GM18519 (cell line): ENCODE measurements around the gene BCL2.

Experiments
- ATAC-seq: cut with Tn5 transposase; IDR thresholded peaks from one replicate; pipeline ENCODE4 v1.9.1; 2021; ENCODE audit warnings: mild to moderate bottlenecking, moderate library complexity; ENCODE audit not compliant: unreplicated experiment, low FRiP score

Gene BCL2

DNA sequence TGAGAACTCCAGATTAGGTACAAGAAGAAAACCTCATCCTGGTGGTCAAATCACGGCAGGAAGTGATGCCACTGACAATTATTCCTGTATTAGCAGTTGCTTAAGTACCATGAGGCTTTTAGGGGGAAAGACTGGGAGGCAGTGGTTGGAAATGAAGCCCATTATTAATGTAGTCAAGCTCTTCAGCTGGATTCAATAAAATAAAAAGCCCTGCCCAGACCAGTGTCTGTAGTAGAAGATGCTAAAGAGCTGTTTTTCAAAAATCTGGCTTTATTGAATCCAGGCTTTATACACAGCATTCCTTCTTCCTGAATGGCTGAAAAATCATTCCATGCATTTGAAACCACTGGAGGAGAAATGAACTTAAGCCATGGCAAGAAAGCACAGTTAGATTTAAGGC lies 155.2 kb downstream of the BCL2 start:
- no peak for ATAC-seq

DNA sequence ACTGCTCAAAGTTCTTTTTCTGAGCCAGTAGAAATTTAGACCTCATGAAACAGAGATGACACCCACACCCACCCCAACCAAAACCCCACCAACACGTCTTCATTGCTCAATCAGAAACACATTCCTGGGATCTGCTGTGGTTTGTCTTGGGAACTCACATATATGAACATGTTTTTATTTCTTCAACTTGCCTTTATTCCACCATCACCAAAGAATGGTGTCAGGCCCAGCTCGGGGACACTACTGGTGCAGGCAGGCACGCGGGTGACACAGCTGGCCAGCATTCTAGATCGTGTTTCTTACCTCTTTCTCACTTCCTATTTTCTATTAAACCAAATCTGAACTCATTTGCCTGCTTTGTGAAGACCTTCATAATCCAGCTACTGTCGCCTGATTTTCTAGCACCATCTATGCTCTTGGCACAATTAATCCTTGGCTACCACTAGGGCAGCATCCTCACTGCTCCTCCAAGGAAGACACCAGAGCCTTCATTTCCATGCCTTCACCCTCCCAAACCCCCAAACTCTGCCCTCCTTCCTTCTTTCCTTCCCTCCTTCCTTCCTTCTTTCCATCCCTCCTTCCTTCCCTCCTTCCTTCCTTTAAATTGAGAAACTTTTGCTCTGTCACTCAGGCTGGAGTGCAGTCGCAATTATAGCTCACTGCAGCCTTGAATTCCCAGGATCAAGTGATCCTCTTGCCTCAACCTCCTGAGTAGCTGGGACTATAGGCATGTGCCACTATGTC lies 157.1 kb downstream of the BCL2 start:
- ATAC-seq, result peak; percentile 20

DNA sequence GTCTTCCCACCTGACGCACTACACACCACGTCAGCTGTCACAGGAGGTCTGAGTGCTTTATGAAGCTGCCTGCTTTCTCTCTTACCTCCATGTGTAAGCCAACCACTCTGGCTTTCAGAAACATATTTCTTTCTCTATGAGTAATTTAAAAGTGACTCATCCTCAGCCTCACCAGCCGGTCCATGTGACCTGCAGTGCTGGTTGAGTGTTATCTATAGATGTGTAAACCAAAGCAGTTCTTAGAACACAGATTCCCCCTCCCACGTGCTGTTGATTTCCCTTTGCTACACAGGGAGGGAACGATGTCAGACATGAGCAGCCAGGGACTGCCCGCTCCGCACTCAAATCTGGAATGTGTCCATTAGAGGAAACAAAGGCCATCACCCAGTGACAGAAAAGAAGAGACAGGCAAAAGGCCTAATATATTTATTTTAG lies 157.8 kb downstream of the BCL2 start:
- ATAC-seq, result peak; percentile 59

DNA sequence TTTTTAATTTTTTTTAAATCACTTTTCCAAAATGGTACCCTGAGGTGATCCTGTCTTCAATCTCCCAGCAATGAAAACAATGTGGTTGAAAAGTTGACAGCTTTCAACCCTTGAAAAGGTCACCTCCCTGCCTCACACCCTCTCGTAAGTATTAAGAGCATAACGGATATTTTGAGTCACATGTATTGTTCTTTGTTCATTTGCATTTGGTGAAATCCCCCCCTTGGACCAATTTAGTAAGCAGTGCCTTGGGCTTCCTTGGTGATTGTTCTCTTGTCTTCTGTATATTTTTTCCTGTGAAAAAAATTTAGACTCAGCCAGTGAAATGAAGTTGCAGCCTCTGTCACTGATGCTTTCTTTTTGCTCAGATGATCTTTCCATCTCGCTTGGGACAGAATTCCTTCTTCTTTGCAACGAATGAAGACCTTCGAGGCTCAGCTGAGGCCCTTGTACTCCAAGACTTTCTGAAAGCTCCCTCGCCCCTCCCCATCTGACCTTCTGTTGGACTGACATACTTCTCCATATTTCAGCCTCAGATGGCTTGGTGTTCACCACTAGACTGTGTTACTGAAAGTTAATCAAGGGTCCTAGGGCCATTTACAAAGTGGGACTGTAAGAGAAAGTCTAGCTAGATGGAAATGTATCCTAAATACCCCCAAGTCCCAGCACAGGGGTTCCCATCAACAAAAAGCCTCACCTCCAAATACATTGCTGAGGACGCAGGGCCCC lies 158.4 kb downstream of the BCL2 start:
- ATAC-seq, result peak; percentile 14

DNA sequence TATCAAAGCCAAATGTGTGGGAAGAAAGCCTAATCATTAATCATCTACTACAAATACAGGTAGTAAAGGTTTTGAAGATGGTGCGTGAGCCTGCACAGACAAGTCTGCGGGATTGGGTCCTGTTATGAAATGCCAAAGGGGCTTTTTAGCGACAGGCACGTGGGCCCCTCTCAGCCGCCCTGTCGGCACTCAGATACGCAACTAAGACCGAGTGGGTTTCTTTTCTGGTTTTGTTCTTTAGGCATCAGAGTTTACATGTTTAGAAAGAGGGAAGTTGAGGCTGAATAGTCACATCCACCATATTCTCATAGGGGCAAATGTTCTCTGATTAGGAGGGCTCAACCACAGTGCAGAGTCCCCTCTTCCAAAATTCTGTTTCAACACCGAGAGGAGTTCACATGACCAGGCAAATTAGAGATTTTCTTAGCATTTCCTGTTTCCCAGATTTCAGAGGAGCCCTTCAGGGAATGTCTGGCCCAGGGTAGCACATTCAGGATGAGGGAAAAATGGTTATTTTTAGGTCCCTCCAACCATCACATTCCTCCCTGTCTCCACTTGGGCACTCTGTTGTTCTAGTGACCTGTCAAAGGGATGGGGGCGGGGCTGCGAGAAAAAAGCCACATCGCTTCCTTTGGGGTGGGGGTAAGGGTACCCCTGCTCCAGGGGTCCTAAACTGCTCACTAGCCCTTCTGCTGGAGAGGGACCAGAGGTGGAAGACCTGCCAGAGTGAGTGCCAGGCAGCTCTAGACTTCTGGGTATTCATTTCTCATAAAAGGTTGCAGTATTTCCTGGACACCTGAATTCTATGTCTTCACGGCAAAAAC lies 159.2 kb downstream of the BCL2 start:
- ATAC-seq, result no peak

DNA sequence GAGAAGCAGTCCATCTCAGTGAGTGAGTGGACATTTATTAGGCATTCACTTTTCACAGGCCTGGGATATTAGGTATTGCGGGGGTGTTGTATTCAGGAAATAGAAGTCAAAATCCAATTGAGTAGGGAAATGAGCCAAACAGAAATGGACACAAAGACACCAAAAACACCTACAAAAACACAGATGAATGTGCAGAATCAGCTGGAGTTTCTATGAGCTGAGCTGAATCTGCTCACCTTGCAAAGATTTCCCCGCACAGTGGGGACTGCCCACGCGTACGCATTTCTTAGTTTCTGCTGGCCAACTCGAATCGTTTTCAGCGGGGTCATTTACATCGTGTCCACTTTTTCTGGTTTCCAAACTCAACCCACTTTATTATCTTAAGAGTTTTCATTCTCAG lies 160.0 kb downstream of the BCL2 start:
- no peak for ATAC-seq

DNA sequence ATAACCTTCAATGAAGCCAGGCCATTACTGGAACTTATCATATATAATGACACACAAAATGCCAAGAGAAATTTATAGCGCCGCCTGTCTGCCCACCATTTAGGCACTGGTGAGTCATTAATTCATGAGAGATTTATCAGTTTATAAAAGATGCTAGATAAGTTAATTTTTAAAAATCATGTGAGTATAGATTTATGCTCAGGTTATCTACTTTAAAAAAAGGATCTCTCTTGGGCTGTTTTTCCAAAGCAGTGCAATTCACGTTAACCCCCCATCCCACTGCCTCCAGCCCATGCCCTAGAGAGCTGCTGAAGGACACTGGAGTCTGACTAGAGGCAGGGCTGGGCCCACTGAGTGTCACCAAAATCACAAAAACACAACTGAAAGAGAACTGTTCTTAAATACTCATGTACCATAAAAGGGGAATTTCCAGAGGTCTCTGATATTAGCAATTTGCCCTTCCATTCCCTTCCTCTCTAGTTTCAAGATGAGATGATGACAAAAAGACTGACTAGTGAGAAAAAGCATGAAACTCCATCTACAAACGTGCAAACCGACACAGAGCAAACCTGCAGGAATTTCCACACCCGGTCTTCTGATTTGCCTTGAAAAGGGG lies 160.8 kb downstream of the BCL2 start:
- ATAC-seq, result peak; percentile 25

DNA sequence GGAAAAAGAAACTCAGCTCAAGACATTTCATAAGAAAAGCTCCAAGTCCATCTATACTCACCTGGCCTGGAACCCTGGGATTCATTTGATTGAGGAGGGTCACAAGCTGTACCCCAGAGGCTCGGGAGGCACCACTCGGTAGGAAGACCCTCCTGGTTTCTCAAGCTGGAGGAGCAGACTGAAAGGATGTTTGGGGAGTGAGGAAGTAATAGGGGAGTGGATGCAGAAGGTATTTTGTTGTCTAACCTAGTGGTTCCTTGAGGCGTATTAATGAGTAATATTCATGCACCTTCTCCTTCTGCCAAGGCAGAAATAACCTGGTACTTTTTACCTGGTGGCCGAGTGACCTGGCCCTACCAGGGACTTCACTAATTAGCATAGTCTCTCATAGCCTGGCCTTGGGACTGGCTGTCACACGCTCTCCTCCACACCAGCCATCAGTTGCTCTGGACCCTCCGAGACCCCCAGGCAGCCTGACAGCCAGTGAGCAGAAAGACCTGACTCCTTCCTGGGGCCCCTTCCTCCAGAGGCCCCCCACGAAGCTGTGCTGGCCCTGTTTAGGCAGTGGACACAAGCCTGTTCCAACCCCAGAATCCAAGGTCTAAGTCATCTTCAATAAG lies 161.4 kb downstream of the BCL2 start:
- no peak for ATAC-seq

DNA sequence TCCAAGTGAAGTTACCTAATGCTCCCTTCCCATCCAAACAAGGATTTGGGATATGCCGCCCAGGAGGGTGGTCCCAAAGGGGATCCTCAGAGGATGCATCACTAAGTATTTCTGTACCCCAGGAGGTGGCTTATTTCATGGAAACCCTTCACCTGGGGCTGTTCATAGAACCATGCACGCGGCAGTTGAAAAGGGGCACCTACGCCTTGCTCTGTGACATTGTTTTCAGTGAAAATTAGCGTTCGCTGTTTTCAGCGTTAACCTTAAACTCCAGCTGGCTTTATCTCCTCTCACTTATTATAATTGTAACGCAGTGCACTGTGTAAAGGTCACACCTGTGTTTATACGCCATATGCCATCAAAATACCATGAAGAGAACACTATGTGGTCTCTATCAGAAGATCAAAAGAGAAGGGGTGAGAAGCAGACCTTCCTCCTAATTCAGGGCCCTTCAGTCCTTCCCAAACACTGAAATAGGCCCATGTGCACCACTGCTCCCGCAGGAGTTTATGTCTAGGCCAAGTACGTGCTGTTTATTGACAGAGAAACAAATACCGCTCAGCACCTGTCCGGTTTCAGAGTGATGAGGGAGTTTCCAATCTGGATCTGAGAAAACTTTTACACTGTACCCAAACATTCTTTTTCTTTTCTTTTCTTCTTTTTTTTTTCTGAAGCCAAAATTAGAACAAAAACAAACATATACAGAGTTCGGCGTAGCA lies 162.1 kb downstream of the BCL2 start:
- ATAC-seq, result peak; percentile 15

DNA sequence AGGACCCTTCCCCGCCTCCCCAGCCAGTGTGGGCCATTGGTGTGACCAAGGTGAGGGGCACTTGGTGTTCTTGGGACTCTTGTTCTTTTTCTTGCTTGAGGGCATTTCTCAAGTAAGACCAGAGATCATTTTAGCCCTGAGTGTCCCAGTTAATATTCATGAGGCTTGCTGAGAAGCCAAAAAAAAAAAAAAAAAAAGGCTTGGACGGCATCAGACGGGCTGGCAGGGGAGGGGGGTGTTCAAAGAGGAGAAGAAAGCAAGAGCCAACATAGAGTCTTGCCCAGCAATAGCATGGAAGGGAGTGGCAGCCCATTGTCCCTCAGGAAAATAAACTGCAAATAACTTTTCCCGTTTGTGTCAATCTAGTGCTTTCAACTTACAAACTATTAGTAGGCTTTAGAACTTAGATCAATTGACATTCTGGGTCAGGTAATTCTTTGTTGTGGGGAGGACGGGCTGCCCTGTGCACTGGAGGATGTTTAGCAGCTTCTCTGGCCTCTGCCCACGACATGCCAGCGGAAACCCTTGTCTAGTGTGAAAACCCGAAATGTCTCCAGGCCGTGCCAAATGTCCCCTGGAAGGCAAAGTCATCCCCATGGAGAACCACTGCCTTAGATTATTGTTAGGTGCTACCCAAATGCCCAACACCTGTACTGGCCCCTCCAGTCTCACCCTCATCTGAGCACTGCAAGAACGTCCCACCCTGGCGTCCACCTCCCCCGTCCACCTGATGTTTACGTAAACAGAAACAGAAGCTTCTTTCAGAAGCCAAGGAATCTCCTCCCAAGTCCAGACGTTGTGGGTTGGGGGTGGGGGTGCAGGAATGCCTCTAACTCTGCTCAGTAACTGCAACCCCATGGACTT lies 163.4 kb downstream of the BCL2 start:
- ATAC-seq, result no peak

DNA sequence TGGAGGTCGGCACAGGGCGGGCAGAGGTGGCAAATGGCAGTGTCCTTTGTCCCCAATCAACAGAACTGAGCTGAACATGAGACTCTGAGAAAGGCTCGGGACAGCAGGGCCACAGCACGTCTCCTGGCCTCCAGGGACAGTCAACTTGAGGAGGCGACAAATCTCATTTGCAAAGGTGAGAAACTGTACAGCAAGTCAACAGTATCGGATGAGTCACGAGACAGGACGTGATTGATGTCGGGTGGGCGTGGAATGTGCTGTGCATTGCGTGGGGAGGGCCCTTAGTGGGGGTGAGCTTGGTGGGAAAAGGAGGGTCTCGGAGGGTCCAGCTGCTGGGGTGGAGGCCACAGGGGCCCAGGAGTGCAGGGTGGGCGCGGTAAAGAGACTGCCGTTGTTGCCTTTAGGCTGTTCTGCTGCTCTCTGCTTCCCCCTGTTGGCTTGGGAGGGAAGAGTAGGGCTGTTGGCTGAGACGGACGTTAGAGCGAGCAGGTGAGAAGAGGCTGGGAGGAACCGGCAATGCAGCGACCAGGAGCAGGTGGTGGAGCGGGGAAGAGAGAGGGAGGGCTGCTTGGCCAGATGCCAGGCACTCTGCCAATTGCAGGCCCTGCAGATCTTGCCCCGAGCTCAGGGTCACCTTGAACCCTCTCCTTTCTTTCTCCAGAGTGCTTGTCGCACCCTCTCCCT lies 164.3 kb downstream of the BCL2 start:
- peak; percentile 22 for ATAC-seq

DNA sequence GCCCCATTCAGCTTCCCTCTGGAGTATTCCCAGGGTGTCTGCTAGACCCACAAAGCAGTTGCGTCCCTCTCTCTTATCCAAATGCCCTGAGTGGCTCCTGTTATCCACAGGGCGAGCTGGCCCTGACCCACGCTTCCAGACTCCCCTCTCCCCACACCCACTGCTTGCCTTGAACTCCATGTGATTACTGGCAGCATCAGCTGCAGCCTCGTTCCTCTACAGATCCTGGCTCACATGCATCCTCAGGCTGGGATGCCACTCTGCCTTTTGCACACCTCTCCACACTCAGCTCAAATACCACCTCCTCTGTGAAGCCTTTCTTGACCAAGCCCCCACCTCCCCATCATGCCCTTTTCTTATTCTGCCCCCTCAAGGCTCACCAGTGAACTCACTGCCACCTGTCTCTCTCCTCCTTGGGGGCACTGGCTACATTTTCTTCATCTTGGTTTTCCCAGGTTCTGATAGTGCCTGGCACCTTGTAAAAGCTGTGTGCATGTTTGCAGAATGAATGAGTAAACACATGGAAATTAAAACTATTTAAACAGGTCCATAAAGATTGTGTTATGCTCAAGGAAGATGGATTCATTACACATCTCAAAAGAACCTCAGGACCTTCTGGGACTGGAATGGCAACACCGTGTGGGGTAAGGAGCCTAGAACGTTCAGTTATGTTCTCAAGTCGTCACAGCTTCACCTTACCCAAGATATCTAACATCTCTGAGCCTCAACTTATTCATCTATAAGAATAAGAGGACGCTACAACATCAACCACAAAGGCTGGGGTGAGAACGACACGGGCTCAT lies 165.0 kb downstream of the BCL2 start:
- no peak for ATAC-seq

DNA sequence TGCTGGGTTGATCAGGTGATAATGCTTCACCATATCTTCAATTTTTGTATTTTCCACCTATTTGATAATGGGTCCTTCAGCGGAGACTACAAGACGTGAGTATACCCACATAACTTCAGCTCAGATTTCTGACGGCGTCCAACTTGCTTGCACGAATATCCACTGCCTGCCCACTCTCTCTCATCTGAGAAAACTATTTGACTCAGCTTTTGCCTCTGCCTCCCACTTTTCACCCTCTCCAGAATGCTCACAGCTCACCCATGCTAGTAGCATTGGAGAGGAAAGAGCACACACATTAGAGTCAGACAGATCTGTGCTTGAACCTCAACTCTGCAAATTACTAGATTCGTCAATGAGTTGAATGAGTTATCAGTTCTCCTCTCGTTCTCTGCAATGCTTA lies 166.8 kb downstream of the BCL2 start:
- ATAC-seq, result no peak

DNA sequence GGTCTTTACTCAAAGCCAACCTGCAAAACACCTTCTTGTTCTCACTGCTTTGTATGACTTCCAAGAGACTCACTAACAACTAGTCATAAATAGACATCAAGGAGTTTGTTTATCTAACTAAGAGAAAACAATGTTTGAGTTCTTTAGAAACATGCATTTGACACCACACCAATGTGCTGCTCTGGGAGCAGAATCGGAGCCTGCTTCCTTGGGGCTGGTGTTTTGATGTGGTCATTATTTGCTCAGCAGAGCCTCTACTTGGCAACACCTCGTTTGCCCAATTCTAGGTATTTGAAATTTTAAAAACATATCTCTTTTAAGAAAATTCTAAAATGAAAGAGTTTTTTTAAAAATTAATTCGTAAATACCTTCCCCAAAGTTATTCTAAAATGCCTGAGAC lies 167.5 kb downstream of the BCL2 start:
- no peak for ATAC-seq

DNA sequence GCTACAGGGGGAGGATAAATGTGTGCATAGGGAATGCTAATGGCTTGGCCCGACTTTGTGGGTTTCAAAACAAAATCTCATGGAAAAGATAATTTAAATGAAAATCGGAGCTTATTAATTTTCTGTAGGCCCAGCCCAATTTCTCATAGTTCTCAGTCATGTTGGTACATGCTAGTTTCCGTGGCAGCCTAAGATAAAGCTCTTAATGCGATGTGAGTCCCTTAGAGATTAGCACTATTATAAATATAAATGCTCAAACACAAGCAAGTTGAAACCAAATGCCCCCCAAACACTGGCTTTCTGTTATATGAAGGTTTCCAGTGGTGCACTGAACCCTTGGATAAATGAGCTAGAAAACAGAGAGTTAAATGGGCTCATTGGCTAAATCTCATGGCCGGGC lies 168.0 kb downstream of the BCL2 start:
- no peak for ATAC-seq

DNA sequence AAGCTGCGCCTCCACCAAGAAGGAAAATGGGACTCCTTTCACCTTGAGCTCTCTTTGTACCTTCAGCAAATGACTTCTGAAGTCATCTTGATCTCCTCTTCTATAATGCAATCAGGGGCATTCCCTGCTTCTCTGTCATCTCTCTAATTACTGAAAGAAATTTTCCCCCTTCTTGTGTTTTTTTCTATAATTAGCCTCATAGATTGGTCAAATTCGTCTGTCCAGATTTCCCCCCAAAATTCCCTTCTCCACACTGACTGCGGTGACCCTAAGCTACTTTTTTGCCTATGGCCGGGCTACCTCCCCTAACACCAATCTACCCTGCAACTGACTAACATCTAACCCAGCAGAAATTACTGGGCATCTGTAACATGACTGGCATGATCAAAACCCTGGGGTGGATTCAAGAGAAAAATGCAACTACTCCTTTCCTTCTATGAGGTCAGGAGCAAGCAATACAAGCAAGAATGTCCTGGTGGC lies 168.6 kb downstream of the BCL2 start:
- ATAC-seq, result no peak

DNA sequence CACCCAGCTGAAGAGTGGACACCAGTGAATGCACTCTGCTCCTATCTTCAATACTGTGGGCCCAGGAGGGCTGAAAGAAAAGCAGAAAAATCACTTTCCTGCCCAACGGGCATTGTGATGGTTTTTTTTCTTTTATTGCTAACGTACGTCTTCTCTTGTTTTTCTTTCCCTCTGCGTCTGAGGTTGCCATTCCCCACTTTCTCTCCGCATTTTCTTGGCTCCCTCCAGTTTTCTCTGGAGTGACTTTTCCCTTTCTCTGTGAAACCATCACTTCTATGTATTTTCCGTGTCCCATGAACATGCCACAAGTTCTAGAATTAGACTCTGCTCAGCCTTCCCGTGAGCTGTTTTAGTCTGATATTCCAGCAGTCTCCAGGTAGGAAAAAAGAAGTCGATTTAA lies 169.2 kb downstream of the BCL2 start:
- no peak for ATAC-seq

DNA sequence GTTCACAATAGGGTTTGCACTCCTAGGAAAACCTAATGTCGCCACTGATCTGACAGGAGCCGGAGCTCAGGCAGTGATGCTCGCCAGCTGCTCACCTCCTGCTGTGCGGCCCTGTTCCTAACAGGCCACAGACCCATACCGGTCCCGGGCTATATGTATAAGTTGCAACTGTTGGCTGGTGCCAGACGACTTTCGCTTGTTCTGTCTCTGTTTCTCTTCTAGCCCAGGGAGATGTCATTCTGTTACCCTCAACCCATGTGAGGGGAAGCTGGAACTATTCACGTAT lies 170.3 kb downstream of the BCL2 start:
- ATAC-seq, result no peak
